Activated CD8-positive, alpha-beta memory T cell treated with anti-CD3 and anti-CD28 coated beads, Interleukin-2, amount 50 U/mL, for 24 hours (primary cell): ENCODE measurements around the gene DPAGT1.
"Not testable (repeated sequence)": the region's sequence is repeated elsewhere in the genome, so short reads cannot be mapped to it uniquely, and the experiment has no call there.

ENCODE experiments used
- DNase-seq: peaks from one replicate; pipeline ENCODE4 v3.0.0-alpha.2; 2020; ENCODE audit errors: extremely low read depth

DPAGT1 gene

DNA sequence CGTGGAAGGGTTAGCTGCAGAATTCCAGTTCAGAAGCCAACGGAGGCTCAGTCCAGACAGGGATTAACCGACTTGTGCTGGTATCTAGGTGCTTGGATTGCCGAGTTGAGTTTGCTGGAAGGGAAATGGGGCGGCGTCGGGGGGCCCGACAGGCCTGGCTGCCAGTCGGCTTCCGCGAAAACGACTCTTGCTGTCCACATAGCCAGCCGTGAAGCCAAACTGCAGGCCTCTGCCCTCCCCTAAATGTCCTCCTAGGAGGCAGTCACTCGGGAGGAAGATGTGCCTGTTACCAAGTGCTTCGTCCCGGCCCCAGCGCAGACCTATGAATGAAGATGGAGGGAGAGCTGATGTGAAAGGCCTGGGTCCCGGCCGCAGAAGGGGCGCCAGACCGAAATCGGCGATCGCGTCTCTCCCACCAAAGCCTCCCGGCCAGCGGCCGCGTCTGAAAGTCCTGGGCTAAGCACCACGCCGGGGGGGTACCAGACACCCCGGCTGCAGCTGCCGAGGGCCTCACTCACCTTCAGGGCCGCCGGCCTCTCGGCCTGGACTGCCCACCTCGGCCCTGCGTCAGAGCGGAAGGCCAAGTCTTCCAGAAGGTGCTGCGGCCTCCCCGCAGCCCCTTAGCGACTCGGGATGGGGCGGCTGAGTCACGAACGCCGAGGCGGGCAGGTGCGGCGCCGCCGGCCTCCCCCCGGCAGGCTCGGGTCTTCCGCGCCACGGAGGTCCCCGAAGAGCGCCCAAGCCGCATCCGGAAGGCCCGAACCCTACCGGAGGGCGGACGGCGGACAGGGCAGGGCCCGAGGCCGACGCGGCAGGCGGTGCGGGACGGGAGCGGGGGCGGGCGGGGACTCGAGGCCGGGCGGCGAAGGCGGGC is 7.5 kb downstream of the DPAGT1 start:
- no peak for DNase-seq

- DNase-seq: no peak
These were observed 8.5 kb downstream of the DPAGT1 start for GRCh38 chr11:119092880-119093842.

GRCh38 chr11:119091966-119092879 is 9.4 kb downstream of the DPAGT1 start:
- DNase-seq: no peak

- DNase-seq: no peak
These were observed 10.5 kb downstream of the DPAGT1 start for GRCh38 chr11:119091178-119091577.

DNA sequence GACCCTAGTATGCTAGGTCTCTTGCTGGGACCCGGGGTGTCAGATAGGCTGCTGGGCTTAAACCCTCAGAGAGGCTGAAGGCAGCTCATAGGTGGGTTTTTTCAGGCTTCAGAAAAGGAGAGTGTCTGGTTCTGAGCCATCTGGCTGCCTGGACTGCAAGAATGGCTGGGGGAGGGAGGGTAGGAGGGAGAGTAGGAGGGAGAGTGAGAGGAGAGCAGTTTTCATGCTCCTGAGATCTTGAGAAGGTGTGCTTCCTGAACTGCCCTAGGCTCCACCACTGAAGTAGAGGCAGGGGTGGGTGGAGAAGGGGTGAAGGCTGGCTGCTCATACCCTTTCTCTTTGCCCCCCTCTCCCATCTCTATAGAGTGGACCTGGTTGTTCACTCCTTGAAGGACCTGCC is 12.3 kb downstream of the DPAGT1 start:
- DNase-seq: no peak

- DNase-seq: no peak
These were observed 13.2 kb downstream of the DPAGT1 start for GRCh38 chr11:119088406-119088805.

DNA sequence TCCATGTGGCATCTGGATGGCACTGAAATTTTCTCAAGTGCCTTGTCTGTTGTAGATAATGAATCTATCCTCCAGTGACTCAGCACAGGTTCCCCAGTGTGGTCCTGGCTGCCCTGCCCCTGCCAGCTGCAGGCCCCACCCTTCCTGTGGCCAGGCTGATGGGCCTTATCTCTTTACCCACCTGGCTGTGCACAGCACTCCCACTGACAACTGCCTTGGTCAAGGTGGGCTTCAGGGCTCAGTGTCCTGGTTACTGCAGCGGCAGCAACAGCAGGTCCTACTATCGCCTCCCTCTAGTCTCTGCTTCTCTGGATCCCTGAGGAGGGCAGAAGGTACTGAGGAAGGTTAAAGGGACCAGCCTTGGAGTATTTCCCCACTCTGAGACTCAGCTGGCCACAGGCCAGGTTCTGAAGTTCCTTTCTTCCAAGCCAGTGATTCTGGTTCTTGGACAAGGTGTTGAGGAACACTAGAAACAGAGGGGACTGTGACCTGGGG is 13.9 kb downstream of the DPAGT1 start:
- no peak for DNase-seq

- DNase-seq: no peak
These were observed 14.5 kb downstream of the DPAGT1 start for GRCh38 chr11:119087123-119087522.

DNA sequence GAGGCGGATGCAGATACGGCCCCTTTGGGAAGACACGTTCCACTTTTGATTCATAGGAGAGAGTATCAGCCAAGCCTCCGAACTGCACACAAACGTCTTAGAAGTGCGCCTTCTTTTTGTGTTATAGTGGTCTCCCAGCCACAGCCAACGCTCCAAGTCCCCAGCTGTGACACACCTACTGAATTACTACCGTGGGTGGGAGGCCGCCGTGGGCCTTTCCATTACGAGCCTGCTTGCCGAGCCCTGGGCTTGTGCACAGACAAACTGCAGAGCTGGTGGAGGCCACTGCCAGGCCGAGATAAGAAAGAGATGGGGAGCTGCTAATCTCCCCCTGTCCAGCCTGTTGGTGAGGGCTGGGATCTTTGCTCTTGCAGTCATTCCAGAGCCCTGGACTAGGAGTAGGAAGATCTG is 16.2 kb downstream of the DPAGT1 start:
- DNase-seq: no peak

GRCh38 chr11:119084663-119085436 is 16.8 kb downstream of the DPAGT1 start, which contains the start of gene HMBS:
HMBS (plus strand) TSS chr11:119084881; CDS start chr11:119085034, 153 bp downstream.
- DNase-seq: peak; percentile 85

- DNase-seq: no peak
These were observed 19.9 kb downstream of the DPAGT1 start for GRCh38 chr11:119081682-119082260.

- no peak for DNase-seq
These were observed 22.8 kb downstream of the DPAGT1 start for GRCh38 chr11:119078675-119079420.

DNA sequence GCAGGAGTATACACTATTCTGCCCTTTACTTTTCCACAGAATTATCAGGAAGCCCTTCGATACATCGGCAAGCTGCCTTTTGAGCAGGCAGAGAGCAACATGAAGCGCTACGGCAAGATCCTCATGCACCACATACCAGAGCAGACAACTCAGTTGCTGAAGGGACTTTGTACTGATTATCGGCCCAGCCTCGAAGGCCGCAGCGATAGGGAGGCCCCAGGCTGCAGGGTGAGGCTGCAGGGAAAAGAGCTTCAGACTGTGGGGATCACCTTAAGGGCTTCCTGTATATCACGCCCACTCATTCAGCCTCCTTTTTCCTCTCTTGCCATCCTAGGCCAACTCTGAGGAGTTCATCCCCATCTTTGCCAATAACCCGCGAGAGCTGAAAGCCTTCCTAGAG is 23.8 kb downstream of the DPAGT1 start:
- DNase-seq: no peak

DNA sequence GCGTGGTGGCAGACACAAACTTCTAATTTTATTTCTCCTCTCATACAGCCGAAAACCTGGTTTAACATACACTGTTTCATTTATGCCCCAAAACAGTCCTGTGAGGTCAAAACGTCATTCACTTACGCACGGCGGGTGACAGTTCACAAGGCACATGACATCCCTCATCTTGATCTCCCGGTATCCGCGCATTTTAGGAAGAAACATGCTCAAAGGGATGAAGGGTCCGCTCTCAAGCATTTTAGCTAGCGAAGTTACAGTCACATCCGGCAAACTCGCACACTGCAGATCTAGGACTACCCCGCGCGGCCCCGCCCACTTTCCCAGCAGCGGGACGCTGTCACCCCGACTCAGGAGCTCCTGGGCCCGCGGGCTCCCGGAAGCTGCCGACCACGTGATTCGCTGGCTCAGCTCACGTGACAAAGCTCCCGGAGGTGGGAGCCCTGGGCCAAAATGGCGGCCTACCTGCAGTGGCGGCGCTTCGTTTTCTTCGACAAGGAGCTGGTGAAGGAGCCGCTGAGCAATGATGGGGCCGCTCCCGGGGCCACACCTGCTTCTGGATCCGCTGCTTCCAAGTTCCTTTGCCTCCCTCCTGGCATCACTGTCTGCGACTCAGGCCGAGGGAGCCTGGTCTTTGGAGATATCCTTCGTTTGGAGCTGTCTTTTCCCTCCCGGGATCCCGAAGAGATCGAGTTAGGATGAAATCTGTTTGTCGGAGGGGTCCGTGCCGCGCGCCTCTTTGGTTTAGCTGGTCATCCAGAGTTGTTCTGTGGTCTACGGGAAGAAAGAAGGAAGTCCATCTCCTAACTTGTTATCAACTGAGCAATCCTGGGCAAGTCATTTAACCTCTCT is 34.1 kb downstream of the DPAGT1 start, which contains the start of gene VPS11:
TSS of gene VPS11 (plus strand) at position 448 of the 852 bp plus-strand sequence. CDS start at position 454, 6 bp downstream.
- peak; percentile 93 for DNase-seq

- DNase-seq: peak; percentile 13
These were observed 36.3 kb downstream of the DPAGT1 start for GRCh38 chr11:119065369-119065768.

GRCh38 chr11:119062779-119063178 is 38.9 kb downstream of the DPAGT1 start:
- DNase-seq: no peak

DNA sequence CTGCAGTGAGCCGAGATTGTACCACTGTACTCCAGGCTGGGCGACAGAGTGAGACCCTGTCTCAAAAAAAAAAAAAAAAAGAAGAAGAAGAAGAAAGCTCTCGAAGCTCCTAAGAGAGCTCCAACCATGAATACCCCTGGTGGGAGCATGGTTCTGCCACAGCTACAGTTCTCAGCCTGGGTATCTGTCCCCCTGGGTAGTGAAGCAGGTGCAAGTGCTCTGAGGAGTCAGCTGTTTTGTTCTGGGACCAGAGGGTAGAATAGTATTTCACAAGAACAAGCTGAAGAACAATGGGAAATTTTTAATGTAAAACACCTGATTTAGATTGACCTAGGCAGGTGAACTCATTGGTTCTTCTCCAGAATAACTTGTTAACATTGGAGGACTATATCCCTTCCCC is 40.4 kb downstream of the DPAGT1 start:
- DNase-seq: no peak

- not testable (repeated sequence) for DNase-seq
These were observed 42.5 kb downstream of the DPAGT1 start for GRCh38 chr11:119059128-119059527.
